Endothelial cell of umbilical vein (primary cell): Measurements from ENCODE around the gene DUSP28.

Experiments used
- EZH2 ChIP-seq: IDR thresholded peaks from 2 replicates; pipeline ENCODE4 v1.6.1; 2012; ENCODE audit warnings: borderline replicate concordance, low read depth, mild to moderate bottlenecking, moderate library complexity, low read length, inconsistent platforms; ENCODE audit not compliant: severe bottlenecking
- TF ChIP-seq, protein P1 (sequence below), 2 donors: IDR thresholded peaks; 1 replicate in 1 of 2; 2 replicates in 1 of 2; pipeline ENCODE4 v1.5.1; 2011; ENCODE audit warnings: low read length in 2 of 2, mild to moderate bottlenecking in 2 of 2, moderate library complexity in 2 of 2, control low read depth in 1 of 2, inconsistent platforms in 1 of 2, low read depth in 1 of 2; ENCODE audit not compliant: insufficient read depth in 1 of 2; ENCODE audit errors: extremely low read depth in 1 of 2

- TF ChIP-seq, protein P1, sequence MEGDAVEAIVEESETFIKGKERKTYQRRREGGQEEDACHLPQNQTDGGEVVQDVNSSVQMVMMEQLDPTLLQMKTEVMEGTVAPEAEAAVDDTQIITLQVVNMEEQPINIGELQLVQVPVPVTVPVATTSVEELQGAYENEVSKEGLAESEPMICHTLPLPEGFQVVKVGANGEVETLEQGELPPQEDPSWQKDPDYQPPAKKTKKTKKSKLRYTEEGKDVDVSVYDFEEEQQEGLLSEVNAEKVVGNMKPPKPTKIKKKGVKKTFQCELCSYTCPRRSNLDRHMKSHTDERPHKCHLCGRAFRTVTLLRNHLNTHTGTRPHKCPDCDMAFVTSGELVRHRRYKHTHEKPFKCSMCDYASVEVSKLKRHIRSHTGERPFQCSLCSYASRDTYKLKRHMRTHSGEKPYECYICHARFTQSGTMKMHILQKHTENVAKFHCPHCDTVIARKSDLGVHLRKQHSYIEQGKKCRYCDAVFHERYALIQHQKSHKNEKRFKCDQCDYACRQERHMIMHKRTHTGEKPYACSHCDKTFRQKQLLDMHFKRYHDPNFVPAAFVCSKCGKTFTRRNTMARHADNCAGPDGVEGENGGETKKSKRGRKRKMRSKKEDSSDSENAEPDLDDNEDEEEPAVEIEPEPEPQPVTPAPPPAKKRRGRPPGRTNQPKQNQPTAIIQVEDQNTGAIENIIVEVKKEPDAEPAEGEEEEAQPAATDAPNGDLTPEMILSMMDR (IDR thresholded peaks at IDR 0.05; ENCODE audit: extremely low read depth in 1 of 2, insufficient read depth in 1 of 2, low read depth in 1 of 2, low read length in 2 of 2): no peak
- no peak for TF ChIP-seq EZH2
These were observed 8.3 kb upstream of the DUSP28 start for GRCh38 chr2:240551811-240552210.
